IMR-90 (cell line): ENCODE results near the gene TOP3B. TPM values are rescaled to one million over a fixed set of nuclear protein-coding genes. Genes with fewer than 3 reads are reported as not detected.

Source experiments
- ATAC-seq: fragments of 200-7000 bp; cut with Tn5 transposase; 2 replicates; pipeline ENCODE4 v1.9.1; 2020; ENCODE audit warnings: low read depth, mild to moderate bottlenecking, moderate library complexity
- BruUV-seq: library from RNA; stranded (reverse); fragments of 400-500 nt; replicated peaks from 2 replicates; lab custom pipeline; 2021; lab: Mats Ljungman, UMichigan
- CTCF ChIA-PET: fragments of 300-600 bp; formaldehyde crosslinking; extraction: SDS; loops from one replicate; lab custom pipeline; 2021; ENCODE audit warnings: antibody characterized with exemption; lab: Yijun Ruan, JAX
- POLR2A ChIA-PET: fragments of 300-600 bp; sonication (Branson Sonifier 250); formaldehyde crosslinking; loops from one replicate; lab custom pipeline; 2022; ENCODE audit warnings: antibody characterized with exemption; ENCODE audit not compliant: unreplicated experiment; lab: Charles Lee
- DNase-seq: peaks from one replicate; pipeline ENCODE4 v3.0.0; 2013
- H2AFZ ChIP-seq: replicated peaks from 2 replicates; pipeline ENCODE3; 2013; ENCODE audit warnings: low read length, mild to moderate bottlenecking; ENCODE audit not compliant: poor library complexity
- H2AK5ac ChIP-seq: 2 replicates; pipeline ENCODE4 v1.6.1; 2013; ENCODE audit warnings: low read depth, low read length, inconsistent platforms
- H2AK9ac ChIP-seq: replicated peaks from 2 replicates; pipeline ENCODE3; 2013; ENCODE audit warnings: mild to moderate bottlenecking, low read depth, low read length, moderate library complexity; ENCODE audit not compliant: poor library complexity
- H2BK120ac ChIP-seq: 2 replicates; pipeline ENCODE4 v1.6.1; 2013; ENCODE audit warnings: low read depth, low read length, inconsistent platforms
- H2BK15ac ChIP-seq: 3 replicates; pipeline ENCODE4 v1.6.1; 2013; ENCODE audit warnings: low read depth, low read length, inconsistent platforms
- H2BK20ac ChIP-seq: 2 replicates; pipeline ENCODE4 v1.6.1; 2013; ENCODE audit warnings: low read depth, mild to moderate bottlenecking, inconsistent platforms, low read length, moderate library complexity
- H2BK5ac ChIP-seq: 2 replicates; pipeline ENCODE4 v1.6.1; 2013; ENCODE audit warnings: mild to moderate bottlenecking, low read depth, low read length, inconsistent platforms; ENCODE audit not compliant: poor library complexity, severe bottlenecking
- H3K14ac ChIP-seq: replicated peaks from 2 replicates; pipeline ENCODE4 v1.6.1; 2013; ENCODE audit warnings: low read depth, low read length, inconsistent platforms
- H3K18ac ChIP-seq: 2 replicates; pipeline ENCODE4 v1.6.1; 2013; ENCODE audit warnings: low read depth, low read length, control low read depth
- H3K23ac ChIP-seq: 2 replicates; pipeline ENCODE4 v1.6.1; 2013; ENCODE audit warnings: low read depth, low read length, inconsistent platforms
- H3K27ac ChIP-seq: 2 replicates; pipeline ENCODE4 v1.5.1; 2013; ENCODE audit warnings: mild to moderate bottlenecking, control low read depth, low read length; ENCODE audit not compliant: insufficient read depth
- H3K27me3 ChIP-seq: 2 replicates; pipeline ENCODE4 v1.6.1; 2013; ENCODE audit warnings: low read length; ENCODE audit not compliant: control insufficient read depth, insufficient read depth
- H3K36me3 ChIP-seq: 2 replicates; pipeline ENCODE4 v1.6.1; 2013; ENCODE audit warnings: low read length, mixed read lengths; ENCODE audit not compliant: control insufficient read depth, insufficient read depth
- H3K4ac ChIP-seq: 2 replicates; pipeline ENCODE4 v1.6.1; 2013; ENCODE audit warnings: low read depth, low read length, inconsistent platforms
- H3K4me1 ChIP-seq: 2 replicates; pipeline ENCODE4 v1.6.1; 2013; ENCODE audit warnings: low read length, mixed read lengths; ENCODE audit not compliant: control insufficient read depth, insufficient read depth
- H3K4me2 ChIP-seq: 2 replicates; pipeline ENCODE4 v1.6.1; 2013; ENCODE audit warnings: low read depth, mild to moderate bottlenecking, control low read depth, low read length, moderate library complexity
- H3K4me3 ChIP-seq: 2 replicates; pipeline ENCODE4 v1.5.1; 2013; ENCODE audit warnings: low read depth, mild to moderate bottlenecking, control low read depth, low read length, moderate library complexity; ENCODE audit not compliant: insufficient read depth
- H3K56ac ChIP-seq: 2 replicates; pipeline ENCODE4 v1.6.1; 2013; ENCODE audit warnings: low read length, inconsistent platforms; ENCODE audit not compliant: insufficient read depth; ENCODE audit errors: extremely low read depth
- H3K79me1 ChIP-seq, 2 experiments: 2 replicates each; pipeline ENCODE4 v1.6.1; 2013; ENCODE audit warnings: low read length in 2 of 2, inconsistent platforms in 1 of 2, low read depth in 1 of 2
- H3K9ac ChIP-seq: 2 replicates; pipeline ENCODE4 v1.6.1; 2013; ENCODE audit warnings: low read depth, low read length, control low read depth
- H3K9me1 ChIP-seq: 2 replicates; pipeline ENCODE4 v1.6.1; 2013; ENCODE audit warnings: low read length, inconsistent platforms; ENCODE audit not compliant: insufficient read depth
- H3K9me3 ChIP-seq: 2 replicates; pipeline ENCODE4 v1.6.1; 2013; ENCODE audit warnings: low read length; ENCODE audit not compliant: control insufficient read depth, insufficient read depth
- H4K20me1 ChIP-seq: 2 replicates; pipeline ENCODE4 v1.6.1; 2013; ENCODE audit warnings: low read length, inconsistent platforms; ENCODE audit not compliant: insufficient read depth
- H4K5ac ChIP-seq: 2 replicates; pipeline ENCODE4 v1.6.1; 2013; ENCODE audit warnings: mild to moderate bottlenecking, low read depth, low read length, control low read depth
- H4K8ac ChIP-seq, 2 experiments: 2 replicates each; pipeline ENCODE4 v1.6.1; 2013; ENCODE audit warnings: low read depth in 2 of 2, low read length in 2 of 2, control low read depth in 1 of 2, inconsistent platforms in 1 of 2
- H4K91ac ChIP-seq: 2 replicates; pipeline ENCODE4 v1.6.1; 2013; ENCODE audit warnings: low read depth, low read length, inconsistent platforms; ENCODE audit not compliant: insufficient read depth
- CTCF ChIP-seq: conservative IDR thresholded peaks from 2 replicates; pipeline ENCODE4 v1.5.1; 2012; ENCODE audit warnings: mild to moderate bottlenecking, low read depth, low read length, improper control_type of control experiment
- ELK1 ChIP-seq: fragments of 150-350 bp; IDR thresholded peaks from 2 replicates; pipeline ENCODE4 v1.6.1; 2016; ENCODE audit warnings: low read depth, mild to moderate bottlenecking, low read length, moderate library complexity, borderline replicate concordance
- FOS ChIP-seq: fragments of 150-350 bp; IDR thresholded peaks from 2 replicates; pipeline ENCODE4 v1.6.1; 2016; ENCODE audit warnings: low read depth, low read length
- MAFK ChIP-seq: IDR thresholded peaks from 2 replicates; pipeline ENCODE4 v1.6.1; 2012; ENCODE audit warnings: low read depth, low read length, improper control_type of control experiment
- RAD21 ChIP-seq: IDR thresholded peaks from 2 replicates; pipeline ENCODE4 v1.6.1; 2012; ENCODE audit warnings: low read length, improper control_type of control experiment
- RCOR1 ChIP-seq: IDR thresholded peaks from 2 replicates; pipeline ENCODE4 v1.6.1; 2012; ENCODE audit warnings: mild to moderate bottlenecking, low read length, improper control_type of control experiment; ENCODE audit not compliant: insufficient replicate concordance
- SMC3 ChIP-seq: fragments of 150-350 bp; IDR thresholded peaks from 2 replicates; pipeline ENCODE4 v1.6.1; 2016; ENCODE audit warnings: low read depth, mild to moderate bottlenecking, antibody characterized with exemption, low read length, moderate library complexity
- WGBS, 2 experiments: methylation state at CpG; one replicate each; pipeline versions ENCODE4 v1.1.5 to v1.1.7; 2013; ENCODE audit warnings: missing lambda C conversion rate in 2 of 2; ENCODE audit not compliant: insufficient read length in 1 of 2; ENCODE audit errors: extremely low coverage in 2 of 2; 5-methylcytosine and 5-hydroxymethylcytosine counted together
- dilution Hi-C: fragments of 300-500 bp; cut with HindIII; formaldehyde crosslinking; loops from one replicate; pipeline ENCODE4 v1.14.3; 2018; ENCODE audit warnings: low sequenced_read_pairs; ENCODE audit not compliant: unreplicated experiment
- in situ Hi-C: fragments of 300-500 bp; cut with MboI; formaldehyde crosslinking; loops from 3 replicates; pipeline ENCODE4 v1.14.3; 2019; ENCODE audit warnings: low sequenced_read_pairs, inconsistent platforms, mixed read lengths
- intact Hi-C: fragments of 100-400 bp; cut with micrococcal nuclease; formaldehyde crosslinking; loops from 2 replicates; pipeline ENCODE4 v1.10.0; 2022
- polyA plus RNA-seq, 3 experiments: library from polyadenylated mRNA; depleted of rRNA; stranded (reverse); fragments of >200 nt; gene quantifications; 2 replicates each; pipeline ENCODE4 v1.2.3, GENCODE V29; 2012; ENCODE audit warnings: low replicate concordance in 1 of 3
- total RNA-seq: library from RNA; depleted of rRNA; stranded (reverse); fragments of >200 nt; gene quantifications from 2 replicates; pipeline ENCODE4 v1.2.3, GENCODE V29; 2012
- TF ChIP-seq, protein P1 (sequence below): fragments of 150-350 bp; IDR thresholded peaks from 2 replicates; pipeline ENCODE4 v1.6.1; 2017; ENCODE audit warnings: mild to moderate bottlenecking, antibody characterized with exemption, low read length, low read depth

TOP3B gene
- total and polyA plus RNA-seq, 2 of the 4 experiments (the other 2 are of a cell fraction), result 23.0 to 23.5 TPM

GRCh38 chr22:21944871-21945270, 37.7 kb downstream of the TOP3B start:
- H3K27me3 ChIP-seq, result no peaks in the 10 kb centered on the region
- no peak overlapping the region for H4K5ac ChIP-seq
- H2AFZ ChIP-seq, result no peak overlapping the region
- H3K23ac ChIP-seq, result no peak overlapping the region
- no peak overlapping the region for H2BK20ac ChIP-seq
- H2BK120ac ChIP-seq, result no peak overlapping the region
- no peak overlapping the region for H4K8ac ChIP-seq
- in situ Hi-C loops, result no loop called here
- H4K91ac ChIP-seq, result 0 out of 2 replicates have a peak overlapping the region, but pooled peaks have one; percentile 5
- dilution Hi-C loops, result no loop called here
- H3K79me1 ChIP-seq, result peaks cover 33 to 92% of the 10 kb centered on the region in 2 experiments
- H2AK9ac ChIP-seq, result no peak overlapping the region
- H3K9ac ChIP-seq, result no peak overlapping the region
- H2BK5ac ChIP-seq, result no peak overlapping the region
- H3K27ac ChIP-seq, result no peak overlapping the region
- H2AK5ac ChIP-seq, result peak overlapping the region; percentile 61; the same call in 1 of the 2 replicates
- H3K36me3 ChIP-seq, result peaks cover 22% of the 10 kb centered on the region
- H3K4me3 ChIP-seq, result no peak overlapping the region
- ChIA-PET POLR2A (no interaction called here), CTCF (no interaction called here)
- no peak overlapping the region for H3K14ac ChIP-seq
- no peak overlapping the region for H3K18ac ChIP-seq
- ATAC-seq, result no peak
- H4K20me1 ChIP-seq, result peaks cover 6% of the 10 kb centered on the region; the same call in 1 of the 2 replicates
- H3K4ac ChIP-seq, result 0 out of 2 replicates have a peak overlapping the region, but pooled peaks have one; percentile 19
- DNase-seq, result no peak
- no peaks in the 10 kb centered on the region for H3K9me3 ChIP-seq
- H3K4me1 ChIP-seq, result peaks cover 25% of the 10 kb centered on the region
- WGBS, 2 experiments, result 87% methylated on average over 3 of the region's 7 CpGs; no CpG with 5 or more reads in 1 of the 2 experiments
- H2BK15ac ChIP-seq, result no peak overlapping the region
- intact Hi-C loops, result no loop called here
- no peak overlapping the region for H3K56ac ChIP-seq
- H3K4me2 ChIP-seq, result no peak overlapping the region
- H3K9me1 ChIP-seq, result peaks cover 36% of the 10 kb centered on the region
- BruUV-seq, result no TSS peak
- no peak for TF ChIP-seq RCOR1
- TF ChIP-seq, protein P1, sequence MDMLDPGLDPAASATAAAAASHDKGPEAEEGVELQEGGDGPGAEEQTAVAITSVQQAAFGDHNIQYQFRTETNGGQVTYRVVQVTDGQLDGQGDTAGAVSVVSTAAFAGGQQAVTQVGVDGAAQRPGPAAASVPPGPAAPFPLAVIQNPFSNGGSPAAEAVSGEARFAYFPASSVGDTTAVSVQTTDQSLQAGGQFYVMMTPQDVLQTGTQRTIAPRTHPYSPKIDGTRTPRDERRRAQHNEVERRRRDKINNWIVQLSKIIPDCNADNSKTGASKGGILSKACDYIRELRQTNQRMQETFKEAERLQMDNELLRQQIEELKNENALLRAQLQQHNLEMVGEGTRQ, result no peak
- no peak for TF ChIP-seq CTCF
- no peak for TF ChIP-seq SMC3
- TF ChIP-seq ELK1, result no peak
- TF ChIP-seq FOS, result no peak
- TF ChIP-seq RAD21, result no peak
- TF ChIP-seq MAFK, result no peak
